Chondrocyte (in vitro differentiated cells): ENCODE results near the gene CP. TPM values are rescaled to one million over a fixed set of nuclear protein-coding genes. Genes with fewer than 3 reads are reported as not detected.

Experiments
- DNase-seq: peaks from one replicate; pipeline ENCODE4 v3.0.0; 2021; ENCODE audit warnings: mixed read lengths, low spot score
- H3K27ac Mint-ChIP-seq: one replicate; pipeline ENCODE4 v1.8.0; 2021; ENCODE audit warnings: mild to moderate bottlenecking, moderate library complexity, mixed read lengths; ENCODE audit not compliant: unreplicated experiment
- H3K27me3 Mint-ChIP-seq: 2 replicates; pipeline ENCODE4 v1.8.0; 2021; ENCODE audit warnings: low read depth, mixed read lengths
- H3K36me3 Mint-ChIP-seq: 2 replicates; pipeline ENCODE4 v1.8.0; 2021; ENCODE audit warnings: low read depth, mixed read lengths
- H3K4me1 Mint-ChIP-seq: 2 replicates; pipeline ENCODE4 v1.8.0; 2021; ENCODE audit warnings: low read depth, mild to moderate bottlenecking, mixed read lengths
- H3K4me3 Mint-ChIP-seq: one replicate; pipeline ENCODE4 v1.8.0; 2021; ENCODE audit warnings: mild to moderate bottlenecking, moderate library complexity, mixed read lengths; ENCODE audit not compliant: unreplicated experiment
- H3K9me3 Mint-ChIP-seq: 2 replicates; pipeline ENCODE4 v1.8.0; 2021; ENCODE audit warnings: low read depth, mixed read lengths
- total RNA-seq: library from RNA; stranded (reverse); gene quantifications from 3 replicates; pipeline ENCODE4 v1.2.1, GENCODE V29; 2021
- TF ChIP-seq, protein P1 (sequence below): fragments of 200-600 bp; sonication (generic); IDR thresholded peaks from 2 replicates; pipeline ENCODE4 v1.5.0; 2021; ENCODE audit warnings: antibody characterized with exemption, mild to moderate bottlenecking, moderate library complexity

Gene CP
- total RNA-seq, 1 donor from 2014 or later, result not detected

DNA sequence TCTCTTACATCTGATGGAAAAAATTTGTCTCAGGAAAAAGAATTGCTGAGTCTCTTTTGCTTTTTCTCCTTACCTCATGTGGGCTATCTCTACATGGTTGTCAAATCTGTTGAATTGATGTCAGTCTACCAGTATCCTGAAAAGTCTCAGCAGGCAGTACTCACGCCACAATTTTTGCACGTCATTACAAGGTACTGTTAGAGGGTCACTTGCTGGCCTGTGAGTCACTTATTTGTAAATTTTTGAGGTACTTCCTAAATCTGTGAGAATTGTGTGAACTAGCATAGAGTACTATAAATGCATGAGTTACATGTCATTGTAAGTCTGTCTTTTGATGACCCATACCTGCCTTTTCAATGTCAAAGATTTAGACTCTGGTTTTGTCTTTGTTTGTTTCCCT lies 76.3 kb downstream of the CP start:
- no peaks in the 10 kb centered on the region for H3K27me3 Mint-ChIP-seq
- H3K4me1 Mint-ChIP-seq, result no peaks in the 10 kb centered on the region

DNA sequence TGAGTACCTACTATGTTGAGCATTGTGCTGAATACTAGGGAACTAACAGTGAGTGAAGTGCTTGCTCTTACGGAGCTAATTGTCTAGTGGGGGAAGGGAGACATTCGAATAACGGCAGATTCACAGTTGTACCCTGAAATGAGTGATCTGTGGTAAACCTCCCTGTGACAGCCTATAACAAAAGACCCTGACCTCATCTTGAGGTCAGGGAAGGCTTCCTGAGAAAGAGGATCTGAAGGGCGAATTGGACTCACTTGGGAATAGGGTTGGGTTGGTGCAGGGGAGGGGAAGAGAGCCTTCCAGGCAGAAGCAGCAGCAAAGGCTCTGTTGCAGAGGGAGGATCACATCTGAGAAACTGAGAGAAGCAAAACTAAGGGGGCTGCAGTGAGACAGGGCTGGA lies 78.9 kb downstream of the CP start:
- no peak for DNase-seq
- no peaks in the 10 kb centered on the region for H3K4me1 Mint-ChIP-seq
- no peaks in the 10 kb centered on the region for H3K9me3 Mint-ChIP-seq
- H3K27me3 Mint-ChIP-seq, result no peaks in the 10 kb centered on the region
- no peak overlapping the region for H3K27ac Mint-ChIP-seq
- peaks cover 8% of the 10 kb centered on the region for H3K36me3 Mint-ChIP-seq
- TF ChIP-seq, protein P1, sequence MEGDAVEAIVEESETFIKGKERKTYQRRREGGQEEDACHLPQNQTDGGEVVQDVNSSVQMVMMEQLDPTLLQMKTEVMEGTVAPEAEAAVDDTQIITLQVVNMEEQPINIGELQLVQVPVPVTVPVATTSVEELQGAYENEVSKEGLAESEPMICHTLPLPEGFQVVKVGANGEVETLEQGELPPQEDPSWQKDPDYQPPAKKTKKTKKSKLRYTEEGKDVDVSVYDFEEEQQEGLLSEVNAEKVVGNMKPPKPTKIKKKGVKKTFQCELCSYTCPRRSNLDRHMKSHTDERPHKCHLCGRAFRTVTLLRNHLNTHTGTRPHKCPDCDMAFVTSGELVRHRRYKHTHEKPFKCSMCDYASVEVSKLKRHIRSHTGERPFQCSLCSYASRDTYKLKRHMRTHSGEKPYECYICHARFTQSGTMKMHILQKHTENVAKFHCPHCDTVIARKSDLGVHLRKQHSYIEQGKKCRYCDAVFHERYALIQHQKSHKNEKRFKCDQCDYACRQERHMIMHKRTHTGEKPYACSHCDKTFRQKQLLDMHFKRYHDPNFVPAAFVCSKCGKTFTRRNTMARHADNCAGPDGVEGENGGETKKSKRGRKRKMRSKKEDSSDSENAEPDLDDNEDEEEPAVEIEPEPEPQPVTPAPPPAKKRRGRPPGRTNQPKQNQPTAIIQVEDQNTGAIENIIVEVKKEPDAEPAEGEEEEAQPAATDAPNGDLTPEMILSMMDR, result no peak
- H3K4me3 Mint-ChIP-seq, result no peak overlapping the region

More for the DNA sequence above, 76.3 kb downstream of the CP start:
- TF ChIP-seq, protein P1, result no peak
- no peak overlapping the region for H3K27ac Mint-ChIP-seq
- no peak overlapping the region for H3K4me3 Mint-ChIP-seq
- peaks cover 18% of the 10 kb centered on the region for H3K36me3 Mint-ChIP-seq
- DNase-seq, result no peak
- H3K9me3 Mint-ChIP-seq, result no peaks in the 10 kb centered on the region

DNA sequence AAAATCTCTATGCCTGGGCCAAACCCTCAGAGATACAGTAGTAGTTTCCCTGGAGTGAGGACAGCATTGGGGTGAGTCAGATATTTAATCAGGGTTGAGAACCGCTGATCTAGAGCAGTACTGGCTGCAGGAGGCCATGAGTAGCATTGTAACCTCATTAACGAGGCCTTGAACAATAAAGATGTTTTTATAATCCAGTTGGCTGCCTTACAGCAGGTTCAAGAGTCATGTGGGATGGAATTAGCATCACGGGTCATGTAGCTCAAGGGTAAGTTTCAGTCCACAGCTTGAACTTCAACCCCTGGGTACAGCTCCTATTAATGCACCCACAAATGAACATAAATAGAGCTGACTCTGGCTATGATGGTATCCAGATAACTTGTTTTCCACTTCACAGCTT lies 87.1 kb downstream of the CP start:
- no peak for DNase-seq
- no peak overlapping the region for H3K4me3 Mint-ChIP-seq
- TF ChIP-seq, protein P1, result no peak
- no peaks in the 10 kb centered on the region for H3K9me3 Mint-ChIP-seq
- H3K27me3 Mint-ChIP-seq, result no peaks in the 10 kb centered on the region
- H3K27ac Mint-ChIP-seq, result no peak overlapping the region
- H3K36me3 Mint-ChIP-seq, result peaks cover 2% of the 10 kb centered on the region
- H3K4me1 Mint-ChIP-seq, result peaks cover 29% of the 10 kb centered on the region

DNA sequence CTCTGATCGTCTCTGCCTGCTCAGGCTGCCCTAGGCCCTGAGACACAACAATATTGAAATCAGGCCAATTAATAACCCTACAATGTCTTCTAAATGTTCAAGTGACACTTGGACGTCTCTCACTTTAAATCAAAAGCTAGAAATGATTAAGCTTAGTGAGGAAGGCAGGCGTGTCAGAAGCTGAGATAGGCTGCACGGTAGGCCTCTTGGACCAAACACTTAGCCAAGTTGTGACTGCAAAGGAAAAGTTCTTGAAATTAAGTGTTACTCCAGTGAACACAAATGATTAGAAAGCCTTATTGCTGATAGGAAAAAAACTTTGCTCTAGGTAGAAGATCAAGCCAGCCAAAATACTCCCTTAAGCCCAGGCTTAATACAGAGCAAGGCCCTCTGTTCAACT lies 90.0 kb downstream of the CP start:
- Mint-ChIP-seq H3K27ac (no peak overlapping the region), H3K4me3 (no peak overlapping the region), H3K4me1 (peaks cover 37% of the 10 kb centered on the region), H3K9me3 (no peaks in the 10 kb centered on the region), H3K36me3 (peaks cover 2% of the 10 kb centered on the region), H3K27me3 (no peaks in the 10 kb centered on the region)
- TF ChIP-seq, protein P1, result no peak
- DNase-seq, result no peak

DNA sequence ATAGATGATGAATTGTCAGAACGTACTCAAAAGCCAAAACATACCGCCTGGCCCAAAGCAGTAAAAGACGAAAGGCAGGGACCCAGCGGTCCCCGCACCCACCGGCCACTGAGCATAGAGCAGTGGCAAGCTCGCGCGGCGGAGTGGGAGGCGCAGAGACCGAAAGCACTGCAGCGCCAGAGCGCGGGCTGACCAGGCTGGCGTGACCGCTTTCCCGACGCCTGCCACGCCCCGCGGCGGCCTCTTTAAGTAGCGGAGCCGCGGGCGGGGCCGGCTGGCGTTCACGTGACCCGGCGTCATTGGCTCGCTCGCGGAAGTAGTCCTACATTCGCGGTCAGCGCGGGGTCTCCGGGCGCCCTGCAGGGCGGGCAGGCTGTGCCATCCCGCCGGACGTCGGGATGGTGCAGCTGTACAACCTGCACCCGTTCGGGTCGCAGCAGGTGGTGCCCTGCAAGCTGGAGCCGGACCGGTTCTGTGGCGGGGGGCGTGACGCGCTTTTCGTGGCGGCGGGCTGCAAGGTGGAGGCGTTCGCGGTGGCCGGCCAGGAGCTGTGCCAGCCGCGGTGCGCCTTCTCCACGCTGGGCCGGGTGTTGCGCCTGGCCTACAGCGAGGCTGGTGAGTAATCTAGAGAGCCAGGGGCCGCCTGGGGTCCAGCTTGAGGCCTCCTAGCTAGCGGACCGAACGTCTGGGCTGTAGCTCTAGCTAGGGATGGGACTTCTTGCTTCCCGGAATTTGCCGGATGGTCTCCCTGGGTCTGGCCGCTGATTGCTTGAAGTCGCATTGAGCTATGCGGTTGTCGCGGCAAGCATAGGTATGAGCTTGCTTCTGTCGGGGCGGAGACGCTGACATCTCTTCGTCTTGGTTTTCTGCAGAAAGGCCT lies 92.1 kb downstream of the CP start, which contains the start of gene HPS3:
Gene HPS3, plus strand, starts transcription at position 313 of the 880 bp plus-strand sequence. Its CDS starts 86 bp downstream, at position 399.
- Mint-ChIP-seq H3K27ac (peak within 1 kb of the TSS; percentile 93), H3K4me1 (peaks cover 37% of the 10 kb centered on the region), H3K4me3 (peak within 1 kb of the TSS; percentile 81), H3K27me3 (no peaks in the 10 kb centered on the region), H3K9me3 (no peaks in the 10 kb centered on the region), H3K36me3 (peaks cover 2% of the 10 kb centered on the region)
- DNase-seq, result peak; percentile 94
- TF ChIP-seq, protein P1, result peak; percentile 28
